ENCODE results near the gene TRAPPC6A. TPM values are rescaled to one million over a fixed set of nuclear protein-coding genes. Genes with fewer than 3 reads are reported as not detected.
"Not testable (repeated sequence)": the region's sequence is repeated elsewhere in the genome, so short reads cannot be mapped to it uniquely, and the experiment has no call there.

TRAPPC6A gene
- polyA plus RNA-seq, 1 donor: 23.1 TPM

- no peak for DNase-seq (ENCODE audit: low read depth)
Observed at GRCh38 chr19:45130888-45131615, 47.0 kb downstream of the TRAPPC6A start.

- DNase-seq (ENCODE audit: low read depth): no peak
Observed at GRCh38 chr19:45130236-45130635, 47.8 kb downstream of the TRAPPC6A start.

- no peak for DNase-seq (ENCODE audit: low read depth)
Observed at GRCh38 chr19:45128806-45129205, 49.2 kb downstream of the TRAPPC6A start.

GRCh38 chr19:45128146-45128545 lies 49.9 kb downstream of the TRAPPC6A start:
- DNase-seq (ENCODE audit: low read depth): no peak

GRCh38 chr19:45126654-45127053 lies 51.4 kb downstream of the TRAPPC6A start:
- no peak for DNase-seq (ENCODE audit: low read depth)

GRCh38 chr19:45125975-45126493 lies 52.0 kb downstream of the TRAPPC6A start:
- DNase-seq (ENCODE audit: low read depth): no peak

- no peak for DNase-seq (ENCODE audit: low read depth)
Observed at GRCh38 chr19:45125360-45125759, 52.7 kb downstream of the TRAPPC6A start.

- DNase-seq (ENCODE audit: low read depth): no peak
Observed at GRCh38 chr19:45124021-45124420, 54.0 kb downstream of the TRAPPC6A start.

GRCh38 chr19:45123440-45123850 lies 54.6 kb downstream of the TRAPPC6A start:
- no peak for DNase-seq (ENCODE audit: low read depth)

GRCh38 chr19:45122832-45123231 lies 55.2 kb downstream of the TRAPPC6A start:
- DNase-seq (ENCODE audit: low read depth): no peak

GRCh38 chr19:45121827-45122345 lies 56.2 kb downstream of the TRAPPC6A start:
- no peak for DNase-seq (ENCODE audit: low read depth)

GRCh38 chr19:45119582-45119981 lies 58.5 kb downstream of the TRAPPC6A start:
- DNase-seq (ENCODE audit: low read depth): no peak

- DNase-seq (ENCODE audit: low read depth): not testable (repeated sequence)
Observed at GRCh38 chr19:45118591-45119355, 59.3 kb downstream of the TRAPPC6A start.

GRCh38 chr19:45118106-45118505 lies 59.9 kb downstream of the TRAPPC6A start:
- no peak for DNase-seq (ENCODE audit: low read depth)

- DNase-seq (ENCODE audit: low read depth): no peak
Observed at GRCh38 chr19:45117671-45118070, 60.4 kb downstream of the TRAPPC6A start.

- DNase-seq (ENCODE audit: low read depth): no peak
Observed at GRCh38 chr19:45117167-45117594, 60.9 kb downstream of the TRAPPC6A start.

GRCh38 chr19:45115809-45116615 lies 62.0 kb downstream of the TRAPPC6A start:
- DNase-seq (ENCODE audit: low read depth): no peak

- no peak for DNase-seq (ENCODE audit: low read depth)
Observed at GRCh38 chr19:45114116-45114515, 63.9 kb downstream of the TRAPPC6A start.

- DNase-seq (ENCODE audit: low read depth): no peak
Observed at GRCh38 chr19:45113628-45114027, 64.4 kb downstream of the TRAPPC6A start.

Measured in forelimb muscle (tissue), 1 donor.